Lung (tissue), 12 donors: Measurements from ENCODE around the gene FOXN3. TPM values are rescaled to one million over a fixed set of nuclear protein-coding genes. Genes with fewer than 3 reads are reported as not detected.
A peak's percentile ranks its signal among the peaks of the same experiment; 100 is the strongest.

Experiments
- ATAC-seq: fragments of 200-7000 bp; cut with Tn5 transposase; one replicate; pipeline ENCODE4 v1.9.1; 2020; ENCODE audit warnings: moderate number of reproducible peaks; ENCODE audit not compliant: insufficient read depth, low FRiP score
- DNase-seq, 3 donors: peaks; one replicate each; pipeline ENCODE4 v3.0.0-alpha.2; 2013 to 2017
- H3K27ac ChIP-seq, 2 donors: one replicate each; pipeline ENCODE4 v1.5.1; 2013; ENCODE audit warnings: mild to moderate bottlenecking in 2 of 2, moderate library complexity in 2 of 2, control low read depth in 1 of 2, inconsistent platforms in 1 of 2, low read depth in 1 of 2, low read length in 1 of 2
- H3K27me3 ChIP-seq, 3 donors: one replicate each; pipeline ENCODE4 v1.5.1; 2013; ENCODE audit warnings: low read length in 2 of 3; ENCODE audit not compliant: control insufficient read depth in 3 of 3, insufficient read depth in 3 of 3
- H3K36me3 ChIP-seq, 4 donors: one replicate each; pipeline ENCODE4 v1.5.1; 2013; ENCODE audit warnings: low read length in 4 of 4, mild to moderate bottlenecking in 1 of 4, moderate library complexity in 1 of 4; ENCODE audit not compliant: control insufficient read depth in 4 of 4, insufficient read depth in 4 of 4
- H3K4me1 ChIP-seq, 5 donors: one replicate each; pipeline ENCODE4 v1.5.1; 2013; ENCODE audit warnings: low read length in 5 of 5, mild to moderate bottlenecking in 2 of 5, moderate library complexity in 1 of 5; ENCODE audit not compliant: control insufficient read depth in 5 of 5, insufficient read depth in 5 of 5
- H3K4me3 ChIP-seq: one replicate; pipeline ENCODE4 v1.5.1; 2013; ENCODE audit warnings: mild to moderate bottlenecking, control low read depth, moderate library complexity
- H3K9ac ChIP-seq, 2 donors: one replicate each; pipeline ENCODE4 v1.5.1; 2013; ENCODE audit warnings: low read length in 2 of 2, control low read depth in 1 of 2; ENCODE audit not compliant: insufficient read depth in 1 of 2
- H3K9me3 ChIP-seq, 4 donors: one replicate each; pipeline ENCODE4 v1.5.1; 2013; ENCODE audit warnings: low read length in 3 of 4, mild to moderate bottlenecking in 1 of 4, moderate library complexity in 1 of 4; ENCODE audit not compliant: control insufficient read depth in 4 of 4, insufficient read depth in 3 of 4
- CTCF ChIP-seq: IDR thresholded peaks from 2 replicates; pipeline ENCODE4 v1.5.1; 2012; ENCODE audit warnings: mild to moderate bottlenecking; ENCODE audit errors: control extremely low read depth, extremely low read depth
- WGBS, 2 donors: extraction: QIAGEN DNeasy Blood & Tissue Kit; methylation state at CpG; one replicate each; pipeline ENCODE4 v1.1.7; 2013; 5-methylcytosine and 5-hydroxymethylcytosine counted together
- polyA plus RNA-seq, 2 donors: library from polyadenylated mRNA; stranded (reverse); fragments of 200-250 nt; gene quantifications; one replicate each; pipeline ENCODE4 v1.2.1, GENCODE V29; 2013
- total RNA-seq, 2 donors: library from RNA; depleted of rRNA in 1 of 2; stranded (reverse); fragments of >200 nt in 1 of 2; gene quantifications; one replicate each; pipeline ENCODE4 v1.2.1, GENCODE V29; 2014 to 2021
- donor health status: control.
- donor health status: control.
- donor health status: Bipolar disorder and iron deficiency.
- donor health status: healthy.
- donor health status: DM: yes; HTN: yes; CAD: no.

FOXN3 gene
- total and polyA plus RNA-seq, 4 donors, result 12.7 to 69.7 (median 34.9) TPM

DNA sequence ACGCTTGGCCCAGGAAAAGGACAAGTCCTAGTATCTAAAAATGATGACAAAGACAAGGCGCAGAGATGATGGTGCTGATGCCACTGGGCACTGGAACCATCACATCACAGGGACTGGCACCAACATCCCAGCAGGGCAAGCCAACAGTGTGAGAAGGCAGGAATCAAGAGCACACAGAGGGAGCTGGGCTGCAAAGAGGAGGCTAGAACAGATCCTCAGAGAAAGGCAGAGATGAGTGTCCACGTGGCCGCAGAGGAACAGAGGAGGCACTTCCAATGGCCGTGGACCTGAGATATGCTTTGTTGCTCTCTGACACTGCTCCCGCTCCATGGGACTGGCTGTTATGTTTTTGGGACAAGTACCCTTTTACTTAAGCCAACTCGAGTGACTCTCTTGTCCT, 17.9 kb downstream of the FOXN3 start:
- DNase-seq, result no peak
- peaks cover 0 to 8% (median 0%) of the 10 kb centered on the region in 4 donors for H3K36me3 ChIP-seq
- ATAC-seq, result no peak
- 72 to 80% methylated on average over 7 of the region's 7 CpGs for WGBS, 2 donors
- no peak for TF ChIP-seq CTCF
- H3K27me3 ChIP-seq, result no peaks in the 10 kb centered on the region
- H3K4me3 ChIP-seq, result no peak overlapping the region
- no peaks in the 10 kb centered on the region for H3K9me3 ChIP-seq
- peak overlapping the region in 1 of 2 donors; percentile 2 for H3K27ac ChIP-seq
- no peak overlapping the region for H3K9ac ChIP-seq
- peaks cover 5 to 20% (median 10%) of the 10 kb centered on the region in 5 donors for H3K4me1 ChIP-seq

- Histone ChIP-seq H3K27ac (no peak overlapping the region), H3K27me3 (no peaks in the 10 kb centered on the region), H3K9me3 (no peaks in the 10 kb centered on the region), H3K4me3 (no peak overlapping the region), H3K36me3 (peaks cover 0 to 6% (median 0%) of the 10 kb centered on the region in 4 donors), H3K9ac (no peak overlapping the region), H3K4me1 (peaks cover 5 to 16% (median 10%) of the 10 kb centered on the region in 5 donors)
- no peak for TF ChIP-seq CTCF
- DNase-seq (no peak), ATAC-seq (peak; percentile 14)
- 39 to 79% methylated on average over 3 of the region's 3 CpGs for WGBS, 2 donors
Measured at GRCh38 chr14:89397569-89398230, 19.3 kb downstream of the FOXN3 start.

- Histone ChIP-seq H3K9me3 (no peaks in the 10 kb centered on the region), H3K27me3 (no peaks in the 10 kb centered on the region), H3K4me3 (no peak overlapping the region), H3K36me3 (peaks cover 0 to 2% (median 0%) of the 10 kb centered on the region in 4 donors), H3K27ac (no peak overlapping the region), H3K4me1 (peaks cover 4 to 13% (median 8%) of the 10 kb centered on the region in 5 donors), H3K9ac (no peak overlapping the region)
- WGBS, 2 donors, result 59 to 73% methylated on average over 4 of the region's 4 CpGs
- DNase-seq (no peak), ATAC-seq (no peak)
- no peak for TF ChIP-seq CTCF
Measured at GRCh38 chr14:89394972-89395371, 22.1 kb downstream of the FOXN3 start.

- Histone ChIP-seq H3K4me1 (peaks cover 0 to 11% (median 0%) of the 10 kb centered on the region in 5 donors), H3K27ac (no peak overlapping the region), H3K36me3 (peaks cover 0 to 2% (median 0%) of the 10 kb centered on the region in 4 donors), H3K9me3 (no peaks in the 10 kb centered on the region), H3K9ac (no peak overlapping the region), H3K27me3 (no peaks in the 10 kb centered on the region), H3K4me3 (no peak overlapping the region)
- WGBS, 2 donors, result 77 to 91% methylated on average over 6 of the region's 6 CpGs
- ATAC-seq (no peak), DNase-seq (no peak)
- no peak for TF ChIP-seq CTCF
Measured at GRCh38 chr14:89393222-89393745, 23.7 kb downstream of the FOXN3 start.
